ENCODE measurements around the gene SLC13A4. TPM values are rescaled to one million over a fixed set of nuclear protein-coding genes. Genes with fewer than 3 reads are reported as not detected.
A peak's percentile ranks its signal among the peaks of the same experiment; 100 is the strongest.

Gene SLC13A4
- total and polyA plus RNA-seq, 2 donors (not counting 3 experiments of a cell fraction or from before 2014, with no cell fraction given): not detected

DNA sequence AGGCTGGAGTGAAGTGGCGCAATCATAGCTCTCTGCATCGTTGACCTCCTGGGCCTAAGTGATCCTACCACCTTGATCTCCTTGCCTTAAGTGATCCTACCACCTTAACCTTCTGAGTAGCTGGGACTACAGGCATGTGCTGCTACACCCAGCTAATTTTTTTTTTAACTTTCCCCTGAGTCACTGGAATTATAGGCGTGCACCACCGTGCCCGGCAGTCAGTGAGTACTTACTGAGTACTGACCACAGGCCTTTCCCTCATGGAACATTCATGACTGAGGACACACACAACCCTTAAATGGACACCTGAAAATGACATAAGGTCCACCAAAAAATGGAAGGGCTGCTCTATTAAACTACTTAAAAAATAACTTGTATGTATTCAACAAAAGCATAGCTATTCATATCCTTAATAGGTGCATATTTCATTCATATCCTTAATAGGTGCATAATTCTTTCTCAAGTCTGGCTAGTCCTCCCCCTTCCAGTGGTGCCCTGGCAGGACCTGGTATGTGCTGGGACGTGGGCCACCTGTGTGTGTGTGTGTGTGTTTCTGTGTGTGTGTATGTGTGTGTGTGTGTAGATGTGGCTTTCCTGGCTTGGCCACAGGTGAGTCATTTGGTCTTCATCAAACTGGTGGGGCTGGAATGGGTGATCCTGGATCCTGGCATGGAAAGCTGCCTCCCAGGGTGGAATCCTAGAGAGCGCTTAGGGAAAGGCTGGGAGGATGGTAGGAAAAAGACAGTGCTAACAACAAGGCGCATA lies 17.1 kb upstream of the SLC13A4 start:
- DNase-seq (ENCODE audit: low read depth, low spot score) (peak; percentile 24), FAIRE-seq (no peak)
- dilution Hi-C loops (cut with MboI; ENCODE audit: extremely low pct_ligation_motif_present, low sequenced_read_pairs) (no loop called here), intact Hi-C loops (cut with micrococcal nuclease) (loop anchor here (5.0 kb wide), 1 partner anchor 33 kb away; no protein-coding TSS in a partner anchor)
- Histone ChIP-seq H3K9ac (replicated peaks; ENCODE audit: extremely low read depth, insufficient read depth, low read length) (peak overlapping the region; percentile 12), H3K9me1 (replicated peaks; ENCODE audit: control insufficient read depth, extremely low read depth, insufficient read depth, low read length) (no peaks in the 10 kb centered on the region), H3K4me3 (replicated peaks in 1 of 3; ENCODE audit: insufficient read depth in 1 of 3, low read depth in 1 of 3, low read length in 3 of 3) (no peak overlapping the region), H3K36me3 (ENCODE audit: control insufficient read depth in 2 of 2, extremely low read depth in 1 of 2, insufficient read depth in 2 of 2, low read length in 2 of 2) (no peaks in the 10 kb centered on the region), H4K20me1 (replicated peaks; ENCODE audit: control insufficient read depth, extremely low read depth, insufficient read depth, low read length) (no peaks in the 10 kb centered on the region), H3K4me1 (ENCODE audit: control insufficient read depth, extremely low read depth, insufficient read depth, low read length) (peaks cover 11% of the 10 kb centered on the region), H3K4me2 (ENCODE audit: insufficient read depth, low read length) (no peak overlapping the region), H3K27ac (ENCODE audit: insufficient read depth, low read depth, low read length) (peak overlapping the region; percentile 60), H3K27me3 (ENCODE audit: control insufficient read depth in 2 of 2, insufficient read depth in 2 of 2, low read length in 2 of 2) (no peaks in the 10 kb centered on the region), H2AFZ (ENCODE audit: low read depth, low read length) (peak overlapping the region; percentile 58), H3K79me2 (ENCODE audit: control insufficient read depth, insufficient read depth, low read length) (no peaks in the 10 kb centered on the region), H3K9me3 (replicated peaks; ENCODE audit: control insufficient read depth, insufficient read depth, low read length) (no peaks in the 10 kb centered on the region)
- TF ChIP-seq MYC (IDR thresholded peaks at IDR 0.05; ENCODE audit: low read depth, low read length) (no peak), EZH2 (IDR thresholded peaks at IDR 0.05; ENCODE audit: borderline replicate concordance, low read depth, low read length, severe bottlenecking) (no peak), POLR2A (IDR thresholded peaks at IDR 0.05; ENCODE audit: low read depth, low read length) (no peak), GATA2 (IDR thresholded peaks at IDR 0.05; ENCODE audit: insufficient read depth, insufficient read length, low read depth, low read length) (no peak)
- TF ChIP-seq, protein P1, sequence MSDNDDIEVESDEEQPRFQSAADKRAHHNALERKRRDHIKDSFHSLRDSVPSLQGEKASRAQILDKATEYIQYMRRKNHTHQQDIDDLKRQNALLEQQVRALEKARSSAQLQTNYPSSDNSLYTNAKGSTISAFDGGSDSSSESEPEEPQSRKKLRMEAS (IDR thresholded peaks at IDR 0.05; ENCODE audit: insufficient read depth, insufficient read length): no peak
- POLR2A ChIA-PET: no interaction called here
- BruUV-seq (replicated peaks): no TSS peak
- CTCF ChIA-PET: interaction anchor here (1.2 to 4.8 kb wide), 5 partner anchors 10 to 72 kb away, joined by 3 to 14 read pairs (median 5); no protein-coding TSS in a partner anchor
